IPS-20b (cell line): Measurements from ENCODE around the gene RGS12.

Experiments used
- H3K27ac ChIP-seq: one replicate; pipeline ENCODE4 v1.5.1; 2013; ENCODE audit warnings: low read length
- H3K27me3 ChIP-seq: 2 replicates; pipeline ENCODE4 v1.6.1; 2013; ENCODE audit warnings: mild to moderate bottlenecking, low read length, inconsistent platforms; ENCODE audit not compliant: insufficient read depth
- H3K36me3 ChIP-seq: 2 replicates; pipeline ENCODE4 v1.6.1; 2013; ENCODE audit warnings: low read depth, mild to moderate bottlenecking, inconsistent platforms, low read length, moderate library complexity; ENCODE audit not compliant: insufficient read depth
- H3K4me1 ChIP-seq: 2 replicates; pipeline ENCODE4 v1.6.1; 2013; ENCODE audit warnings: mild to moderate bottlenecking, control low read depth, inconsistent platforms, low read length, moderate library complexity; ENCODE audit not compliant: insufficient read depth
- H3K4me3 ChIP-seq: 2 replicates; pipeline ENCODE4 v1.5.1; 2013; ENCODE audit warnings: mild to moderate bottlenecking, low read length, inconsistent platforms
- H3K9ac ChIP-seq: 2 replicates; pipeline ENCODE4 v1.6.1; 2013; ENCODE audit warnings: low read depth, mild to moderate bottlenecking, inconsistent platforms, low read length, moderate library complexity
- H3K9me3 ChIP-seq: 2 replicates; pipeline ENCODE4 v1.6.1; 2013; ENCODE audit warnings: mild to moderate bottlenecking, low read depth, low read length, inconsistent platforms; ENCODE audit not compliant: insufficient read depth

The RGS12 gene

GRCh38 chr4:3287972-3288570 lies 4.8 kb upstream of the RGS12 start:
- Histone ChIP-seq H3K4me1 (no peaks in the 10 kb centered on the region), H3K4me3 (no peak overlapping the region), H3K27me3 (peaks cover 25% of the 10 kb centered on the region), H3K36me3 (no peaks in the 10 kb centered on the region), H3K9me3 (no peaks in the 10 kb centered on the region), H3K27ac (no peak overlapping the region), H3K9ac (no peak overlapping the region)

- no peak overlapping the region for H3K27ac ChIP-seq
- H3K9ac ChIP-seq = no peak overlapping the region
- H3K9me3 ChIP-seq = no peaks in the 10 kb centered on the region
- 0 out of 2 replicates have a peak, but pooled peaks cover under 1% of the 10 kb centered on the region for H3K4me1 ChIP-seq
- H3K4me3 ChIP-seq = no peak overlapping the region
- H3K27me3 ChIP-seq = peaks cover 27% of the 10 kb centered on the region
- no peaks in the 10 kb centered on the region for H3K36me3 ChIP-seq
These were observed 4.2 kb upstream of the RGS12 start for GRCh38 chr4:3288571-3289094.

- 0 out of 2 replicates have a peak, but pooled peaks cover 3% of the 10 kb centered on the region for H3K4me1 ChIP-seq
- H3K4me3 ChIP-seq = no peak overlapping the region
- H3K27me3 ChIP-seq = peaks cover 29% of the 10 kb centered on the region
- no peak overlapping the region for H3K9ac ChIP-seq
- no peaks in the 10 kb centered on the region for H3K36me3 ChIP-seq
- no peak overlapping the region for H3K27ac ChIP-seq
- H3K9me3 ChIP-seq = no peaks in the 10 kb centered on the region
These were observed 2.3 kb upstream of the RGS12 start for GRCh38 chr4:3290476-3290875.

GRCh38 chr4:3290889-3291321 lies 1.9 kb upstream of the RGS12 start:
- H3K4me3 ChIP-seq = no peak overlapping the region
- H3K27ac ChIP-seq = no peak overlapping the region
- H3K9ac ChIP-seq = no peak overlapping the region
- H3K27me3 ChIP-seq = peaks cover 29% of the 10 kb centered on the region
- no peaks in the 10 kb centered on the region for H3K9me3 ChIP-seq
- H3K36me3 ChIP-seq = no peaks in the 10 kb centered on the region
- 0 out of 2 replicates have a peak, but pooled peaks cover 3% of the 10 kb centered on the region for H3K4me1 ChIP-seq

DNA sequence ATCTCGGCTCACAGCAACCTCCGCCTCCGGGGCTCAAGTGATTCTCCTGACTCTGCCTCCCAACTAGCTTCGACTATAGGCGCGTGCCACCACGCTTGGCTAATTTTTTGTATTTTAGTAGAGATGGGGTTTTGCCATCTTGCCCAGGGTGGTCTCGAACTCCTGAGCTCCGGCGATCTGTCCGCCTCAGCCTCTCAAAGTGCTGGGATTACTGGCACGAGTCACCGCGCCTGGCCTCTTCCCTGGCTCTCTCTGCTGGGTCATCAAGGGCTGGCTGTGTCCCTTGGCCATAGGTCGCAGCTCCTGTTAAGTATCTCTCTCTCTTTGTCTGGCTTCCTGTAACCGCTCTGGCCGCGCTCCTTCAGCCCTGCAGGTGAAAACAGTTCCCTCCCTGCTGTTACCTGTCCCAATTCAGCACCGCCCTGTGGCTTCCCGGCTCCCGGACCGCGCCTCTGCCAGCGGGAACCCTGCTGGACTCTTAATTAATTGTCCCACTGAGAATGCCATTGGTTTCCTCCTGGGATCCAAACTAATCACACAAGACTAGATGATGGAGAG lies 1.3 kb upstream of the RGS12 start:
- H3K27ac ChIP-seq = no peak overlapping the region
- no peaks in the 10 kb centered on the region for H3K9me3 ChIP-seq
- H3K4me3 ChIP-seq = peak overlapping the region; percentile 80
- H3K36me3 ChIP-seq = no peaks in the 10 kb centered on the region
- H3K9ac ChIP-seq = peak overlapping the region; percentile 45; the same call in 1 of the 2 replicates
- H3K4me1 ChIP-seq = 0 out of 2 replicates have a peak, but pooled peaks cover 3% of the 10 kb centered on the region
- peaks cover 29% of the 10 kb centered on the region for H3K27me3 ChIP-seq

GRCh38 chr4:3291969-3292570 lies 751 bp upstream of the RGS12 start:
- Histone ChIP-seq H3K4me1 (0 out of 2 replicates have a peak, but pooled peaks cover 3% of the 10 kb centered on the region), H3K27me3 (peaks cover 29% of the 10 kb centered on the region)

GRCh38 chr4:3293401-3294391 lies 875 bp downstream of the RGS12 start:
- Histone ChIP-seq H3K27ac (no peak overlapping the region), H3K4me1 (0 out of 2 replicates have a peak, but pooled peaks cover 3% of the 10 kb centered on the region), H3K9ac (peak overlapping the region; percentile 88), H3K9me3 (no peaks in the 10 kb centered on the region), H3K36me3 (no peaks in the 10 kb centered on the region), H3K27me3 (peaks cover 29% of the 10 kb centered on the region), H3K4me3 (peak overlapping the region; percentile 83)

More at GRCh38 chr4:3291969-3292570, 751 bp upstream of the RGS12 start:
- H3K4me3 ChIP-seq = peak overlapping the region; percentile 80
- H3K36me3 ChIP-seq = no peaks in the 10 kb centered on the region
- H3K9ac ChIP-seq = peak overlapping the region; percentile 45; the same call in 1 of the 2 replicates
- H3K9me3 ChIP-seq = no peaks in the 10 kb centered on the region
- no peak overlapping the region for H3K27ac ChIP-seq

DNA sequence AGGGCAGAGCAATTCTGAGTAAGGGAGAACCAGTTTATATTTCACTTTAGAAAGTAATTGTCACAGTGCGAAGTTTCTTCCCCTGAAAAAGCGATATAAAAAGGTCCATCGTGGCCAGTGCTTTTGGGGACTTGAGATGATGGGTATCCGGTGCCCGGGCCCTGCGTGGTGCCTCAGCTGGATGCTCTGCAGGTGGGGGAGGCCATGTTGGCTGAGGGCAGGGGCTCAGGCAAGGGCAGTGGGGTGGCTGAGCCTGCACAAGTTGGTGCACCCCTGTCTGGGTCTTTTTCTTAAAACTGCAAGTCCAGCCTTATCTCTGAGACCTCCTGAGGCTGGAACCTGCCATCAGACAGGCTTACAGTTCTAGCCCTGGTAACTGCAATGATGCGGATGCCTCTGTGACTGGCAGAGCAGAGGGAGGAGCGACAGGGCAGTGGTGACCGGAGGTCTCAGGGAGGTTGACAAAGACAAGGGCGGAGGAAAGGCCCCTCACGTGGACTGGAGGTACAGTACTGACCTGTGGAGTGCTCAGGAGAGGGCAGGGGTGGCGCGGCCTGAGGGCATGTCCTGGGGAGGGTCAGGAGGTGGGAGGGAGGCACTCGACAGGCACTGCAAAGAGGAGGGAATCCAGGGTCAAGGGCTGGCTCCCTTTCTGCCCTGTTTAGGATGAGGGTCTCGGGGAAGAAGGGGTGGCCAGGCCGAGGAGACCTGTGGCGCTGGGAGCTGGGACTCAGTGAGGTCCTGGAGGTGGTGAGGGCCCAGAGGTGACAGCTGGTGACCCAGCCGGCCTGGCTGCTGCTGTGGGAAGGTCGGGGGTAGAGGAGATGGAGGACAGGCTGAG lies 1.8 kb downstream of the RGS12 start:
- H3K27me3 ChIP-seq = peaks cover 28% of the 10 kb centered on the region
- H3K4me3 ChIP-seq = no peak overlapping the region
- H3K27ac ChIP-seq = no peak overlapping the region
- H3K9me3 ChIP-seq = no peaks in the 10 kb centered on the region
- 0 out of 2 replicates have a peak, but pooled peaks cover 3% of the 10 kb centered on the region for H3K4me1 ChIP-seq
- H3K9ac ChIP-seq = no peak overlapping the region
- no peaks in the 10 kb centered on the region for H3K36me3 ChIP-seq

GRCh38 chr4:3295837-3296624 lies 3.2 kb downstream of the RGS12 start:
- Histone ChIP-seq H3K9me3 (no peaks in the 10 kb centered on the region), H3K36me3 (no peaks in the 10 kb centered on the region), H3K4me3 (no peak overlapping the region), H3K27me3 (peaks cover 14% of the 10 kb centered on the region), H3K9ac (no peak overlapping the region), H3K27ac (no peak overlapping the region), H3K4me1 (0 out of 2 replicates have a peak, but pooled peaks cover 3% of the 10 kb centered on the region)

GRCh38 chr4:3296651-3297050 lies 3.8 kb downstream of the RGS12 start:
- Histone ChIP-seq H3K9me3 (no peaks in the 10 kb centered on the region), H3K27me3 (peaks cover 8% of the 10 kb centered on the region; the same call in 1 of the 2 replicates), H3K9ac (no peak overlapping the region), H3K36me3 (no peaks in the 10 kb centered on the region), H3K4me3 (no peak overlapping the region), H3K4me1 (0 out of 2 replicates have a peak, but pooled peaks cover 3% of the 10 kb centered on the region), H3K27ac (no peak overlapping the region)
